HG03469 (cell line): Measurements from ENCODE around the gene CREB5.

Experiments
- ATAC-seq: cut with Tn5 transposase; IDR thresholded peaks from one replicate; pipeline ENCODE4 v1.9.1; 2021; ENCODE audit warnings: mild to moderate bottlenecking, moderate library complexity, moderate number of reproducible peaks; ENCODE audit not compliant: unreplicated experiment

The CREB5 gene

DNA sequence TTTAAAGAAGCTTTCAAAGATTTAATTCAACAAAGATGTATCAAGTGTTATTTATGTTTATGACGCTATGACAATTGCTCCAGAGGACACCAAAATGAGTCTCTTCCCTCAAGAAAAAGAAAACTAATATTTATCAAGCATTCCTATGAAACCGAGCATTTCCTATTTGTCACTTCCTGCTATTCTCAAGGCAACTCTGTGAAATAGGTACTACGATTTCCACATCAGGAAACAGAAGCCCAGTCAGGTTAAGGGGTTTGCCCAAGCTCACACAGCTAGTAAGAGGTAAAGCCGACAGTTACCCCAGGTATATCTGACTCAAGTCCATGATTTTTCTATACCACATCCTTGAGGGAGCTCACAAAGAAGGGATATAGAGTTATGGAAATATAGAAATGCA is 459.9 kb downstream of the CREB5 start:
- ATAC-seq: no peak

DNA sequence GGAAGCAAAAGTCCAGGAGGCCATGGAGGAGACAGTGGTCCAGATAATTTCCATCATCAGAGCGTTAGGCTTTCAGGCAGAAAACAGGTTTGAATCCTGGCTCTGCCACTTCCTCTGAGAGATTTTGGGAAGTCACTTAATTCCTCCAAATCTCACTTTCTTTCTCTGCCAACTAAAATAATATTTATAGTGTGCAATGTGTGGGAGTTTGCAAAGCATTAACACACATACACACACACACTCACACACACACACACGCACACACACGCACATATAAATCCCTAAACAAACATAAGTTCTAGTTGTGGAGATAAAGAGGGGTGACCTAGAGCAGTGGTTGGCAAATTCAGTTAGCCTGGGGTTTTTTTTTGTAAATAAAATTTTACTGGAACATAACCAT is 461.0 kb downstream of the CREB5 start:
- no peak for ATAC-seq

DNA sequence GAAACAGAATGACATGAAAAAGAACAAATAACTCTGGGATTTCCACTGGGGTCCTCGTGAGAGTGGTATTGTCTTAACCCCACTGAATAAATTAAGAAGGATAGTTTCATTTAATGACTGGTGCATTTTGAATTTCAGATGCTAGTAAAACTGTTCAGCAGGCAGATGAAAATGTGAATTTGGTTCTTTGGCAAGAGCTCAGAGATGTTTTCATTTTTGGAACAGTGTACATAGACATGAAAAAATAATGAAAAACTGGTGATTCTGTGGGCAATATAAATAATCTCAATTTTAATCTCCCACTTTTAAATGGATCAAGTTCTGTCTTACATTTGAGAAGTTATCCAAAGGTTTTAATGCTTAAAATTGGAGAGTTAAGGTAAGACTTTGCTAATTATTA is 461.7 kb downstream of the CREB5 start:
- ATAC-seq: no peak
